GM23338 (cell line): ENCODE data around the gene PPIP5K2. TPM values are rescaled to one million over a fixed set of nuclear protein-coding genes. Genes with fewer than 3 reads are reported as not detected.

Source experiments
- ATAC-seq: fragments of 200-7000 bp; cut with Tn5 transposase; 3 replicates; pipeline ENCODE4 v1.9.1; 2020
- DNase-seq: peaks from one replicate; pipeline ENCODE4 v3.0.0-alpha.2; 2015; ENCODE audit warnings: low spot score
- H2AFZ ChIP-seq: fragments of 200-600 bp; sonication (generic); 2 replicates; pipeline ENCODE4 v1.8.0; 2016; ENCODE audit warnings: antibody characterized with exemption, mild to moderate bottlenecking, moderate library complexity
- H3F3A ChIP-seq: fragments of 200-600 bp; sonication (generic); replicated peaks from 2 replicates; pipeline ENCODE4 v1.8.0; 2017; ENCODE audit warnings: antibody characterized with exemption, mixed run types, low read depth
- H3K27ac ChIP-seq: fragments of 200-600 bp; sonication (generic); 2 replicates; pipeline ENCODE4 v1.6.1; 2016; ENCODE audit warnings: low read depth
- H3K27me3 ChIP-seq: fragments of 200-600 bp; sonication (generic); 2 replicates; pipeline ENCODE4 v1.8.0; 2016; ENCODE audit warnings: mild to moderate bottlenecking, mixed run types, moderate library complexity; ENCODE audit not compliant: insufficient read depth
- H3K36me3 ChIP-seq: fragments of 200-600 bp; sonication (generic); 2 replicates; pipeline ENCODE4 v1.8.0; 2016; ENCODE audit warnings: mild to moderate bottlenecking; ENCODE audit not compliant: insufficient read depth
- H3K4me1 ChIP-seq: fragments of 200-600 bp; sonication (generic); 2 replicates; pipeline ENCODE4 v1.8.0; 2016; ENCODE audit warnings: mild to moderate bottlenecking, moderate library complexity; ENCODE audit not compliant: insufficient read depth
- H3K4me2 ChIP-seq: fragments of 200-600 bp; sonication (generic); 2 replicates; pipeline ENCODE4 v1.7.1; 2017; ENCODE audit warnings: mixed run types
- H3K4me3 ChIP-seq: fragments of 200-600 bp; sonication (generic); 2 replicates; pipeline ENCODE4 v1.6.1; 2016; ENCODE audit warnings: mixed run types
- H3K79me2 ChIP-seq: fragments of 200-600 bp; sonication (generic); replicated peaks from 2 replicates; pipeline ENCODE4 v1.8.0; 2017; ENCODE audit warnings: mild to moderate bottlenecking; ENCODE audit not compliant: insufficient read depth
- H3K9me2 ChIP-seq: fragments of 200-600 bp; sonication (generic); 2 replicates; pipeline ENCODE4 v1.8.0; 2017; ENCODE audit not compliant: insufficient read depth
- H4K20me1 ChIP-seq: fragments of 200-600 bp; sonication (generic); replicated peaks from 2 replicates; pipeline ENCODE4 v1.8.0; 2017; ENCODE audit warnings: mild to moderate bottlenecking; ENCODE audit not compliant: insufficient read depth
- H3K27ac Mint-ChIP-seq: 2 replicates; pipeline ENCODE4 v1.8.0; 2020; ENCODE audit warnings: inconsistent platforms, mild to moderate bottlenecking, moderate library complexity, mixed read lengths
- H3K27me3 Mint-ChIP-seq: 3 replicates; pipeline ENCODE4 v1.8.0; 2022; ENCODE audit warnings: low read depth, mild to moderate bottlenecking, moderate library complexity, mixed read lengths, inconsistent platforms; ENCODE audit not compliant: insufficient read depth, poor library complexity
- H3K36me3 Mint-ChIP-seq: 3 replicates; pipeline ENCODE4 v1.8.0; 2021; ENCODE audit warnings: low read depth, mild to moderate bottlenecking, inconsistent platforms, moderate library complexity, mixed read lengths
- H3K4me1 Mint-ChIP-seq: 3 replicates; pipeline ENCODE4 v1.8.0; 2020; ENCODE audit warnings: mild to moderate bottlenecking, inconsistent platforms, mixed read lengths
- H3K4me3 Mint-ChIP-seq: 3 replicates; pipeline ENCODE4 v1.8.0; 2021; ENCODE audit warnings: moderate library complexity, mild to moderate bottlenecking, inconsistent platforms, mixed read lengths
- H3K9me3 Mint-ChIP-seq: 3 replicates; pipeline ENCODE4 v1.8.0; 2020; ENCODE audit warnings: moderate library complexity, mild to moderate bottlenecking, inconsistent platforms, mixed read lengths
- CREB1 ChIP-seq: fragments of 250-450 bp; sonication (Bioruptor Pico); IDR thresholded peaks from 2 replicates; pipeline ENCODE4 v1.5.0; 2020; ENCODE audit warnings: low read depth, mild to moderate bottlenecking, moderate library complexity
- CTCF ChIP-seq, 2 experiments: fragments of 200-600 bp in 1 of 2; sonication (generic) in 1 of 2; conservative IDR thresholded peaks; 2 replicates each; pipeline versions ENCODE4 v1.5.1 to v1.6.1; 2016 to 2017; ENCODE audit warnings: antibody characterized with exemption in 2 of 2, low read depth in 2 of 2, mild to moderate bottlenecking in 2 of 2, moderate library complexity in 1 of 2
- ETS1 ChIP-seq: IDR thresholded peaks from 2 replicates; pipeline ENCODE4 v1.6.1; 2016; ENCODE audit warnings: antibody characterized with exemption
- EZH2 ChIP-seq: fragments of 200-600 bp; sonication (generic); IDR thresholded peaks from one replicate; pipeline ENCODE4 v1.8.0; 2017; ENCODE audit warnings: antibody characterized with exemption, mild to moderate bottlenecking, low read depth; ENCODE audit not compliant: unreplicated experiment
- JUNB ChIP-seq: IDR thresholded peaks from one replicate; pipeline ENCODE4 v1.6.1; 2016; ENCODE audit warnings: antibody characterized with exemption; ENCODE audit not compliant: unreplicated experiment
- NANOG ChIP-seq: IDR thresholded peaks from 2 replicates; pipeline ENCODE4 v1.6.1; 2016; ENCODE audit warnings: antibody characterized with exemption, borderline replicate concordance
- POLR2AphosphoS5 ChIP-seq: IDR thresholded peaks from 2 replicates; pipeline ENCODE4 v1.6.1; 2016; ENCODE audit warnings: antibody characterized with exemption, low read depth
- STAT1 ChIP-seq: IDR thresholded peaks from one replicate; pipeline ENCODE4 v1.6.1; 2016; ENCODE audit warnings: antibody characterized with exemption; ENCODE audit not compliant: unreplicated experiment
- ZNF114 ChIP-seq: fragments of 250-450 bp; sonication (Bioruptor Pico); IDR thresholded peaks from 2 replicates; pipeline ENCODE4 v1.5.0; 2020; ENCODE audit warnings: mild to moderate bottlenecking, moderate library complexity
- ZNF331 ChIP-seq: fragments of 250-450 bp; sonication (Bioruptor Pico); IDR thresholded peaks from 2 replicates; pipeline ENCODE4 v1.5.0; 2020; ENCODE audit warnings: low read depth, mild to moderate bottlenecking, moderate library complexity
- ZNF462 ChIP-seq: fragments of 250-450 bp; sonication (Bioruptor Pico); IDR thresholded peaks from 2 replicates; pipeline ENCODE4 v1.5.0; 2020; ENCODE audit warnings: mild to moderate bottlenecking, moderate library complexity
- polyA plus RNA-seq: library from polyadenylated mRNA; unstranded; fragments of >200 nt; fragmentation: Nextera tagmentation; extraction: Ambion mirVana; gene quantifications from 2 replicates; pipeline ENCODE4 v1.2.1, GENCODE V29; 2016
- total RNA-seq: library from RNA; depleted of rRNA; stranded (reverse); fragments of >200 nt; shearing (Covaris generic); gene quantifications from 2 replicates; pipeline ENCODE4 v1.2.3, GENCODE V29; 2014

The PPIP5K2 gene
- total and polyA plus RNA-seq, 2 experiments from 2014 or later: 41.7 to 45.4 TPM

- ATAC-seq: no peak
- no peaks in the 10 kb centered on the region for H3K36me3 Mint-ChIP-seq
- no peaks in the 10 kb centered on the region for H3K9me2 ChIP-seq
- H3K36me3 ChIP-seq: no peaks in the 10 kb centered on the region
- H3K4me1 ChIP-seq: 0 out of 2 replicates have a peak, but pooled peaks cover 4% of the 10 kb centered on the region
- H2AFZ ChIP-seq: peak overlapping the region; percentile 16; the same call in 1 of the 2 replicates
- no peaks in the 10 kb centered on the region for H3K27me3 ChIP-seq
- peaks cover 10% of the 10 kb centered on the region; the same call in 2 of the 3 replicates for H3K4me1 Mint-ChIP-seq
- H3K79me2 ChIP-seq: peaks cover 70% of the 10 kb centered on the region
- peak overlapping the region; percentile 99 for H3K27ac Mint-ChIP-seq
- peak overlapping the region; percentile 98 for H3K27ac ChIP-seq
- H3K4me3 Mint-ChIP-seq: peak overlapping the region; percentile 92
- peaks cover 4% of the 10 kb centered on the region for H3K27me3 Mint-ChIP-seq
- peak overlapping the region; percentile 68 for H3K4me3 ChIP-seq
- TF ChIP-seq CTCF (conservative IDR thresholded peaks at IDR 0.05; ENCODE audit: low read depth in 2 of 2) (no peak), CREB1 (CRISPR knock-in tag) (no peak), POLR2AphosphoS5 (no peak), ZNF114 (CRISPR knock-in tag) (no peak)
- no peak for DNase-seq
- peak overlapping the region; percentile 80 for H3K4me2 ChIP-seq
- no peaks in the 10 kb centered on the region for H3F3A ChIP-seq
- H4K20me1 ChIP-seq: no peaks in the 10 kb centered on the region
- no peaks in the 10 kb centered on the region for H3K9me3 Mint-ChIP-seq
Measured at GRCh38 chr5:103119070-103119764, 884 bp upstream of the PPIP5K2 start.

- Histone ChIP-seq H3K9me2 (no peaks in the 10 kb centered on the region), H3K4me3 (peak overlapping the region; percentile 68), H3K27ac (peak overlapping the region; percentile 53; the same call in 1 of the 2 replicates), H3K4me2 (peak overlapping the region; percentile 85), H3K27me3 (no peaks in the 10 kb centered on the region), H4K20me1 (no peaks in the 10 kb centered on the region), H3K36me3 (no peaks in the 10 kb centered on the region), H3F3A (no peaks in the 10 kb centered on the region), H3K4me1 (0 out of 2 replicates have a peak, but pooled peaks cover 4% of the 10 kb centered on the region), H2AFZ (peak overlapping the region; percentile 68), H3K79me2 (peaks cover 63% of the 10 kb centered on the region)
- peak overlapping the region; percentile 95 for H3K27ac Mint-ChIP-seq
- H3K9me3 Mint-ChIP-seq: no peaks in the 10 kb centered on the region
- H3K4me3 Mint-ChIP-seq: peak overlapping the region; percentile 92
- DNase-seq (peak; percentile 39), ATAC-seq (peak; percentile 40)
- no peaks in the 10 kb centered on the region for H3K36me3 Mint-ChIP-seq
- peaks cover 10% of the 10 kb centered on the region; the same call in 2 of the 3 replicates for H3K4me1 Mint-ChIP-seq
- peaks cover 4% of the 10 kb centered on the region for H3K27me3 Mint-ChIP-seq
- TF ChIP-seq NANOG (no peak), CREB1 (CRISPR knock-in tag) (no peak), ZNF462 (CRISPR knock-in tag) (no peak), EZH2 (no peak), JUNB (no peak), ETS1 (no peak), STAT1 (no peak), ZNF331 (CRISPR knock-in tag) (no peak)
Measured at GRCh38 chr5:103120607-103121200, 603 bp downstream of the PPIP5K2 start.
